Neural cell (in vitro differentiated cells): ENCODE data around the gene INPP5D.

Experiments used
- CTCF ChIP-seq: fragments of 450-650 bp; IDR thresholded peaks from 2 replicates; pipeline ENCODE4 v1.5.1; 2014; ENCODE audit warnings: antibody characterized with exemption, mild to moderate bottlenecking, moderate library complexity; ENCODE audit not compliant: poor library complexity, severe bottlenecking
- EP300 ChIP-seq: fragments of 450-650 bp; conservative IDR thresholded peaks from 2 replicates; pipeline ENCODE4 v1.6.1; 2014; ENCODE audit warnings: antibody characterized with exemption, mild to moderate bottlenecking, moderate library complexity; ENCODE audit not compliant: poor library complexity, severe bottlenecking
- EZH2 ChIP-seq: fragments of 200-600, 300-800 bp; shearing (Covaris generic), sonication (generic); IDR thresholded peaks from 2 replicates; pipeline ENCODE4 v1.6.1; 2014; ENCODE audit warnings: antibody characterized with exemption, low read length, borderline replicate concordance, mild to moderate bottlenecking; ENCODE audit not compliant: insufficient read depth, poor library complexity, severe bottlenecking
- POLR2AphosphoS5 ChIP-seq: IDR thresholded peaks from 2 replicates; pipeline ENCODE4 v1.6.1; 2012
- RAD21 ChIP-seq: fragments of 450-650 bp; conservative IDR thresholded peaks from 2 replicates; pipeline ENCODE4 v1.6.1; 2014; ENCODE audit warnings: antibody characterized with exemption, mild to moderate bottlenecking, moderate library complexity
- TAF1 ChIP-seq: IDR thresholded peaks from 2 replicates; pipeline ENCODE4 v1.6.1; 2012; ENCODE audit warnings: low read depth

DNA sequence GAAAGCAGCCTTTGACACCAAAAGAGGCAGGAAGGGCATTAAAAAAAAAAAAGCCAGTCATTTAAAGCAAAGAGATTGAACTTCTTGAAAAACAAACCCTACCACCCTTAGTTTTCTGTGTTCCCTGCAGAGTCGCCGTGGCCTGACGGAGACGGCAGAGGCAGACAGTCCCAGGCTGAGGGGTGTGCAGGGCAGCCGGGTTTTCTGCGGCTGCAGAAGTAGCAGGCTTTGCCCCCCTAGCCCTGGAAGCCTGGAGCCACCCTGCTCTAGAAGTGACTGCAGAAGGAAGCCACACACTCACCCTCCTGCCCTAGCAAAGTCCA, 2.8 kb downstream of the INPP5D start:
- TF ChIP-seq POLR2AphosphoS5 (no peak), RAD21 (no peak), CTCF (no peak), EP300 (no peak), TAF1 (no peak), EZH2 (no peak)
